Parathyroid adenoma (tissue), 2 donors: ENCODE measurements around the gene CTSA.

Source experiments
- H2AFZ ChIP-seq: fragments of 300-600 bp; sonication (generic); one replicate; pipeline ENCODE4 v1.7.0; 2017; ENCODE audit warnings: antibody characterized with exemption, mild to moderate bottlenecking
- H3K27ac ChIP-seq: fragments of 300-600 bp; sonication (generic); one replicate; pipeline ENCODE4 v1.7.0; 2017
- H3K27me3 ChIP-seq: fragments of 300-600 bp; sonication (generic); one replicate; pipeline ENCODE4 v1.7.0; 2017; ENCODE audit warnings: low read length; ENCODE audit not compliant: control insufficient read depth, insufficient read depth
- H3K36me3 ChIP-seq: fragments of 300-600 bp; sonication (generic); one replicate; pipeline ENCODE4 v1.7.0; 2017; ENCODE audit warnings: low read length; ENCODE audit not compliant: control insufficient read depth, insufficient read depth
- H3K4me1 ChIP-seq: fragments of 300-600 bp; sonication (generic); one replicate; pipeline ENCODE4 v1.7.0; 2017; ENCODE audit warnings: control low read depth
- H3K4me2 ChIP-seq: fragments of 300-600 bp; sonication (generic); one replicate; pipeline ENCODE4 v1.7.0; 2017; ENCODE audit warnings: low read length
- H3K4me3 ChIP-seq: fragments of 300-600 bp; sonication (generic); one replicate; pipeline ENCODE4 v1.7.0; 2017; ENCODE audit warnings: low read depth, low read length
- H3K79me2 ChIP-seq: fragments of 300-600 bp; sonication (generic); one replicate; pipeline ENCODE4 v1.7.0; 2017; ENCODE audit warnings: control low read depth
- H3K9ac ChIP-seq: fragments of 300-600 bp; sonication (generic); one replicate; pipeline ENCODE4 v1.7.0; 2017; ENCODE audit warnings: mild to moderate bottlenecking
- H3K9me3 ChIP-seq: fragments of 300-600 bp; sonication (generic); one replicate; pipeline ENCODE4 v1.7.0; 2017; ENCODE audit warnings: low read length; ENCODE audit not compliant: control insufficient read depth
- CTCF ChIP-seq: fragments of 300-600 bp; sonication (generic); IDR thresholded peaks from one replicate; pipeline ENCODE4 v1.7.0; 2017; ENCODE audit warnings: antibody characterized with exemption, mild to moderate bottlenecking
- donor health status: primary hyperparathyroidism.

The CTSA gene

GRCh38 chr20:45894797-45895196 lies 3.7 kb downstream of the CTSA start:
- Histone ChIP-seq H2AFZ (no peak overlapping the region), H3K4me2 (no peak overlapping the region), H3K4me3 (no peak overlapping the region), H3K9ac (no peak overlapping the region), H3K4me1 (peaks cover 3% of the 10 kb centered on the region), H3K36me3 (no peaks in the 10 kb centered on the region), H3K9me3 (no peaks in the 10 kb centered on the region), H3K27me3 (no peaks in the 10 kb centered on the region), H3K27ac (no peak overlapping the region), H3K79me2 (no peaks in the 10 kb centered on the region)
- TF ChIP-seq CTCF: no peak

- no peaks in the 10 kb centered on the region for H3K9me3 ChIP-seq
- H3K4me1 ChIP-seq: peaks cover 1% of the 10 kb centered on the region
- no peak overlapping the region for H2AFZ ChIP-seq
- H3K27ac ChIP-seq: no peak overlapping the region
- no peak for TF ChIP-seq CTCF
- no peak overlapping the region for H3K4me2 ChIP-seq
- H3K9ac ChIP-seq: no peak overlapping the region
- no peak overlapping the region for H3K4me3 ChIP-seq
- no peaks in the 10 kb centered on the region for H3K36me3 ChIP-seq
- H3K79me2 ChIP-seq: no peaks in the 10 kb centered on the region
- H3K27me3 ChIP-seq: no peaks in the 10 kb centered on the region
These were observed 5.6 kb downstream of the CTSA start for GRCh38 chr20:45896641-45897161.

GRCh38 chr20:45897289-45897688 lies 6.2 kb downstream of the CTSA start:
- no peak for TF ChIP-seq CTCF
- Histone ChIP-seq H3K27ac (no peak overlapping the region), H3K79me2 (no peaks in the 10 kb centered on the region), H3K9me3 (no peaks in the 10 kb centered on the region), H3K36me3 (no peaks in the 10 kb centered on the region), H3K4me2 (no peak overlapping the region), H3K27me3 (no peaks in the 10 kb centered on the region), H3K4me1 (no peaks in the 10 kb centered on the region), H3K4me3 (no peak overlapping the region), H2AFZ (no peak overlapping the region), H3K9ac (no peak overlapping the region)

- no peaks in the 10 kb centered on the region for H3K36me3 ChIP-seq
These were observed 6.6 kb downstream of the CTSA start for GRCh38 chr20:45897692-45898091.

More at GRCh38 chr20:45897692-45898091, 6.6 kb downstream of the CTSA start:
- no peak overlapping the region for H3K27ac ChIP-seq
- H3K9ac ChIP-seq: no peak overlapping the region
- no peaks in the 10 kb centered on the region for H3K79me2 ChIP-seq
- no peak for TF ChIP-seq CTCF
- no peaks in the 10 kb centered on the region for H3K9me3 ChIP-seq
- no peaks in the 10 kb centered on the region for H3K27me3 ChIP-seq
- H3K4me2 ChIP-seq: no peak overlapping the region
- H3K4me3 ChIP-seq: no peak overlapping the region
- no peaks in the 10 kb centered on the region for H3K4me1 ChIP-seq
- no peak overlapping the region for H2AFZ ChIP-seq
